LoVo (cell line): ENCODE data around the gene CCL22.

ENCODE experiments used
- DNase-seq: peaks from one replicate; pipeline ENCODE4 v3.0.0-alpha.2; 2016; ENCODE audit warnings: low spot score

The CCL22 gene

GRCh38 chr16:57376313-57376818 lies 17.8 kb downstream of the CCL22 start:
- no peak for DNase-seq

GRCh38 chr16:57377080-57377841 lies 18.7 kb downstream of the CCL22 start:
- no peak for DNase-seq

GRCh38 chr16:57379579-57379978 lies 21.0 kb downstream of the CCL22 start:
- DNase-seq, result no peak

- no peak for DNase-seq
Measured at GRCh38 chr16:57380671-57381462, 22.3 kb downstream of the CCL22 start.

GRCh38 chr16:57381791-57382534 lies 23.4 kb downstream of the CCL22 start:
- DNase-seq, result no peak

- no peak for DNase-seq
Measured at GRCh38 chr16:57382535-57383275, 24.1 kb downstream of the CCL22 start.

GRCh38 chr16:57383276-57384247 lies 25.0 kb downstream of the CCL22 start:
- peak; percentile 8 for DNase-seq

- DNase-seq, result no peak
Measured at GRCh38 chr16:57384248-57385070, 25.9 kb downstream of the CCL22 start.

GRCh38 chr16:57385083-57385482 lies 26.5 kb downstream of the CCL22 start:
- no peak for DNase-seq

- DNase-seq, result no peak
Measured at GRCh38 chr16:57386381-57386951, 27.9 kb downstream of the CCL22 start.

GRCh38 chr16:57387598-57388354 lies 29.2 kb downstream of the CCL22 start:
- no peak for DNase-seq

- no peak for DNase-seq
Measured at GRCh38 chr16:57388359-57389086, 29.9 kb downstream of the CCL22 start.

- no peak for DNase-seq
Measured at GRCh38 chr16:57389087-57389468, 30.5 kb downstream of the CCL22 start.

- DNase-seq, result no peak
Measured at GRCh38 chr16:57390636-57391295, 32.2 kb downstream of the CCL22 start.

GRCh38 chr16:57391300-57391699 lies 32.7 kb downstream of the CCL22 start:
- DNase-seq, result no peak

GRCh38 chr16:57391708-57392107 lies 33.1 kb downstream of the CCL22 start:
- no peak for DNase-seq

GRCh38 chr16:57392694-57393093 lies 34.1 kb downstream of the CCL22 start:
- no peak for DNase-seq
